ENCODE data around the gene ARID1A. TPM values are rescaled to one million over a fixed set of nuclear protein-coding genes. Genes with fewer than 3 reads are reported as not detected.

The ARID1A gene
- total RNA-seq, 2 experiments from 2014 or later = 55.2 to 123 TPM

DNA sequence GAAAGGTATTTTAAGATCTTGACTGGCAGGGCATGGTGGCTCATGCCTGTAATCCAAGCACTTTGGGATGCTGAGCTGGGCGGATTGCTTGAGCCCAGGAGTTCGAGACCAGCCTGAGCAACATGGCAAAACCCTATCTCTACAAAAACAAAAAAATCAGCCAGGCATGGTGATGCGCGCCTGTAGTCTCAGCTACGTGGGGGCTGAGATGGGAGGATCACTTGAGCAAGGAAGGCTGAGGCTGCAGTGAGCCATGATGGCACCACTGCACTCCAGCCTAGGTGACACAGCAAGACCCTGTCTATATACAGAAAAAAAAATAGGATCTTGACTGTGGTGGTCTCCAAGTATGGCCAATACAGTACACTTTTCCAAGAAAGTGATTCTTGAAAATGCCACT is 16.0 kb downstream of the ARID1A start:
- TF ChIP-seq EZH2phosphoT487 (IDR thresholded peaks at IDR 0.05; ENCODE audit: borderline replicate concordance, low read depth, low read length) = no peak
- TF ChIP-seq, protein P1, sequence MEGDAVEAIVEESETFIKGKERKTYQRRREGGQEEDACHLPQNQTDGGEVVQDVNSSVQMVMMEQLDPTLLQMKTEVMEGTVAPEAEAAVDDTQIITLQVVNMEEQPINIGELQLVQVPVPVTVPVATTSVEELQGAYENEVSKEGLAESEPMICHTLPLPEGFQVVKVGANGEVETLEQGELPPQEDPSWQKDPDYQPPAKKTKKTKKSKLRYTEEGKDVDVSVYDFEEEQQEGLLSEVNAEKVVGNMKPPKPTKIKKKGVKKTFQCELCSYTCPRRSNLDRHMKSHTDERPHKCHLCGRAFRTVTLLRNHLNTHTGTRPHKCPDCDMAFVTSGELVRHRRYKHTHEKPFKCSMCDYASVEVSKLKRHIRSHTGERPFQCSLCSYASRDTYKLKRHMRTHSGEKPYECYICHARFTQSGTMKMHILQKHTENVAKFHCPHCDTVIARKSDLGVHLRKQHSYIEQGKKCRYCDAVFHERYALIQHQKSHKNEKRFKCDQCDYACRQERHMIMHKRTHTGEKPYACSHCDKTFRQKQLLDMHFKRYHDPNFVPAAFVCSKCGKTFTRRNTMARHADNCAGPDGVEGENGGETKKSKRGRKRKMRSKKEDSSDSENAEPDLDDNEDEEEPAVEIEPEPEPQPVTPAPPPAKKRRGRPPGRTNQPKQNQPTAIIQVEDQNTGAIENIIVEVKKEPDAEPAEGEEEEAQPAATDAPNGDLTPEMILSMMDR (conservative IDR thresholded peaks at IDR 0.05; ENCODE audit: low read length) = no peak
- H3K4me1 ChIP-seq (ENCODE audit: insufficient read depth, low read length, poor library complexity, severe bottlenecking) = peaks cover 8% of the 10 kb centered on the region
- peaks cover 92% of the 10 kb centered on the region for H3K36me3 ChIP-seq (ENCODE audit: insufficient read depth, low read length)
- H3K79me2 ChIP-seq (ENCODE audit: insufficient read depth, low read depth, low read length) = peaks cover 96% of the 10 kb centered on the region
- H3K4me2 ChIP-seq (ENCODE audit: low read length) = no peak overlapping the region
- no peaks in the 10 kb centered on the region for H3K9me2 ChIP-seq (ENCODE audit: insufficient read depth, low read length)
- CTCF ChIA-PET (ENCODE audit: unreplicated experiment) = no interaction called here
- no peak for DNase-seq (ENCODE audit: low spot score)
- POLR2A ChIA-PET = no interaction called here
- H3K27ac ChIP-seq (ENCODE audit: low read depth, low read length, poor library complexity, severe bottlenecking) = no peak overlapping the region
- H3K9me3 ChIP-seq (ENCODE audit: low read length) = no peaks in the 10 kb centered on the region
- no peak overlapping the region for H2AFZ ChIP-seq (ENCODE audit: low read length)
- BruUV-seq (replicated peaks) = no TSS peak
- H3K4me3 ChIP-seq (ENCODE audit: low read depth, low read length, poor library complexity, severe bottlenecking) = no peak overlapping the region
- intact Hi-C loops (cut with micrococcal nuclease; ENCODE audit: unreplicated experiment) = no loop called here
- H4K20me1 ChIP-seq (ENCODE audit: insufficient read depth, low read length) = peaks cover 17% of the 10 kb centered on the region

DNA sequence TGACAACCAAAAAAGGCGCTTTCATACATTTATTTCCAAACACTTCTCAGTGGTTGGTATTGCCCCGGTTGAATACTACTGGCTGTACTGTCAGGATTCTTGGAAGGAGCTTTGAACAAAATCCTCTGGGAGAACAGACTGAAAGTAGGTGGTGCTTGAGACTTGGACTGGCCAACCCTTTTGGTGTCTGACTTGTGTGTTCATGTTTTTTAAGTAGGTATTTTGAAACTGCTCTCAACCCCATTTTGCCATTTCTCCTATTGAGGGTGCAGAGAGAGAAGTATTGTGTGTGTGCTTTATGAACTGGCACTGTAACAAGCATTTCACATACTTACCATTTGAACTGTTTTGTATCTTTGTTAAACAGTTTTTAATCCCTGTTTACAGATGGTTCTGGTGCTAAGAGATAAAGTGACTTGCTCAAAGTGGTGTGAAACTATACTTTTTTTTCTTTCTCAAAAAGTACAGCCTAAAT is 21.2 kb downstream of the ARID1A start:
- H3K4me3 ChIP-seq (ENCODE audit: low read depth, low read length, poor library complexity, severe bottlenecking) = no peak overlapping the region
- TF ChIP-seq EZH2phosphoT487 (IDR thresholded peaks at IDR 0.05; ENCODE audit: borderline replicate concordance, low read depth, low read length) = no peak
- TF ChIP-seq, protein P1 (conservative IDR thresholded peaks at IDR 0.05; ENCODE audit: low read length) = no peak
- no peak overlapping the region for H3K27ac ChIP-seq (ENCODE audit: low read depth, low read length, poor library complexity, severe bottlenecking)
- peaks cover 97% of the 10 kb centered on the region for H3K79me2 ChIP-seq (ENCODE audit: insufficient read depth, low read depth, low read length)
- peaks cover 26% of the 10 kb centered on the region for H3K4me1 ChIP-seq (ENCODE audit: insufficient read depth, low read length, poor library complexity, severe bottlenecking)
- no peaks in the 10 kb centered on the region for H3K9me2 ChIP-seq (ENCODE audit: insufficient read depth, low read length)
- no peaks in the 10 kb centered on the region for H3K9me3 ChIP-seq (ENCODE audit: low read length)
- ChIA-PET POLR2A (no interaction called here), CTCF (ENCODE audit: unreplicated experiment) (no interaction called here)
- H3K4me2 ChIP-seq (ENCODE audit: low read length) = no peak overlapping the region
- no TSS peak for BruUV-seq (replicated peaks)
- H4K20me1 ChIP-seq (ENCODE audit: insufficient read depth, low read length) = peaks cover 28% of the 10 kb centered on the region
- intact Hi-C loops (cut with micrococcal nuclease; ENCODE audit: unreplicated experiment) = no loop called here
- peaks cover 90% of the 10 kb centered on the region for H3K36me3 ChIP-seq (ENCODE audit: insufficient read depth, low read length)
- DNase-seq (ENCODE audit: low spot score) = no peak
- no peak overlapping the region for H2AFZ ChIP-seq (ENCODE audit: low read length)

DNA sequence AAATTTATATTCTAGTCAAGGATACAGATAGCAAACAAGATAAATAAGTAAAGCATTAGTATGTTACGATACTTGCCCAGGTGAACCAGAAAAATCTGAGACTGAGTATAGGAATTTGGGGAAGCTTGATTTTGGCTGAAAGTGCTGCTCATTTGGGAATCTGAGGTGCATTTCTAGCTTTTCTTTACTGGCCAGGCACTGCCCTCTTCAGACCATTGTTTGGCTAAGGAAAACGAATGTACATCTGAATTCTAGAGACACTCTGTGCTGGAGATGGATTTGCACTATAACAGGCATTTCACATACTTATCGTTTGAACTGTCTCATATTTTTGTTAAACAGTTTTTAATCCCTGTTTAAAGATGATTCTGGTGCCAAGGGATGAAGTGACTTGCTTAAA is 23.4 kb downstream of the ARID1A start:
- POLR2A ChIA-PET = no interaction called here
- Histone ChIP-seq H2AFZ (ENCODE audit: low read length) (no peak overlapping the region), H3K9me2 (ENCODE audit: insufficient read depth, low read length) (no peaks in the 10 kb centered on the region), H4K20me1 (ENCODE audit: insufficient read depth, low read length) (peaks cover 37% of the 10 kb centered on the region), H3K27ac (ENCODE audit: low read depth, low read length, poor library complexity, severe bottlenecking) (no peak overlapping the region), H3K4me1 (ENCODE audit: insufficient read depth, low read length, poor library complexity, severe bottlenecking) (peaks cover 47% of the 10 kb centered on the region), H3K79me2 (ENCODE audit: insufficient read depth, low read depth, low read length) (peaks cover 97% of the 10 kb centered on the region), H3K4me2 (ENCODE audit: low read length) (no peak overlapping the region), H3K36me3 (ENCODE audit: insufficient read depth, low read length) (peaks cover 68% of the 10 kb centered on the region), H3K9me3 (ENCODE audit: low read length) (no peaks in the 10 kb centered on the region), H3K4me3 (ENCODE audit: low read depth, low read length, poor library complexity, severe bottlenecking) (no peak overlapping the region)
- intact Hi-C loops (cut with micrococcal nuclease; ENCODE audit: unreplicated experiment) = no loop called here
- TF ChIP-seq, protein P1 (conservative IDR thresholded peaks at IDR 0.05; ENCODE audit: low read length) = no peak
- TF ChIP-seq EZH2phosphoT487 (IDR thresholded peaks at IDR 0.05; ENCODE audit: borderline replicate concordance, low read depth, low read length) = no peak
- DNase-seq (ENCODE audit: low spot score) = no peak
- CTCF ChIA-PET (ENCODE audit: unreplicated experiment) = no interaction called here
- BruUV-seq (replicated peaks) = no TSS peak

Measured in OCI-LY7 (cell line).